Neuronal stem cell (in vitro differentiated cells): ENCODE results near the gene PPFIA1.
A peak's percentile ranks its signal among the peaks of the same experiment; 100 is the strongest.

Source experiments
- DNase-seq: peaks from one replicate; pipeline ENCODE4 v3.0.0-alpha.2; 2013; ENCODE audit warnings: low spot score
- H2AFZ ChIP-seq: one replicate; pipeline ENCODE4 v1.6.1; 2013; ENCODE audit warnings: mild to moderate bottlenecking, low read length, inconsistent platforms
- H2AK5ac ChIP-seq: 2 replicates; pipeline ENCODE4 v1.6.1; 2013; ENCODE audit warnings: low read depth, mild to moderate bottlenecking, inconsistent platforms, low read length, moderate library complexity, mixed read lengths
- H2BK120ac ChIP-seq: 2 replicates; pipeline ENCODE4 v1.6.1; 2013; ENCODE audit warnings: low read depth, mild to moderate bottlenecking, inconsistent platforms, low read length, moderate library complexity, mixed read lengths
- H2BK12ac ChIP-seq: one replicate; pipeline ENCODE4 v1.6.1; 2013; ENCODE audit warnings: low read length, inconsistent platforms
- H2BK15ac ChIP-seq: 2 replicates; pipeline ENCODE4 v1.6.1; 2013; ENCODE audit warnings: mild to moderate bottlenecking, low read length, inconsistent platforms, mixed read lengths
- H2BK5ac ChIP-seq: one replicate; pipeline ENCODE4 v1.6.1; 2013; ENCODE audit warnings: inconsistent platforms, mild to moderate bottlenecking, low read length, moderate library complexity
- H3K14ac ChIP-seq: one replicate; pipeline ENCODE4 v1.6.1; 2013; ENCODE audit warnings: low read length, inconsistent platforms
- H3K18ac ChIP-seq: 2 replicates; pipeline ENCODE4 v1.6.1; 2013; ENCODE audit warnings: low read length, inconsistent platforms
- H3K23ac ChIP-seq: 2 replicates; pipeline ENCODE4 v1.6.1; 2013; ENCODE audit warnings: low read depth, mild to moderate bottlenecking, mixed read lengths, low read length, inconsistent platforms; ENCODE audit not compliant: poor library complexity
- H3K27ac ChIP-seq: replicated peaks from 3 replicates; pipeline ENCODE4 v1.5.1; 2013; ENCODE audit warnings: low read length, inconsistent platforms
- H3K27me3 ChIP-seq, 3 experiments: 2 replicates each; pipeline ENCODE4 v1.6.1; 2013; ENCODE audit warnings: low read length in 3 of 3, mild to moderate bottlenecking in 2 of 3, inconsistent platforms in 1 of 3, low read depth in 1 of 3, mixed read lengths in 1 of 3, moderate library complexity in 1 of 3; ENCODE audit not compliant: control insufficient read depth in 3 of 3, insufficient read depth in 3 of 3
- H3K36me3 ChIP-seq, 2 donors: replicated peaks in 1 of 2; 2 replicates each; pipeline ENCODE4 v1.6.1; 2013; ENCODE audit warnings: low read length in 2 of 2; ENCODE audit not compliant: control insufficient read depth in 2 of 2, insufficient read depth in 2 of 2
- H3K4ac ChIP-seq: 2 replicates; pipeline ENCODE4 v1.6.1; 2013; ENCODE audit warnings: inconsistent platforms, mild to moderate bottlenecking, low read length, moderate library complexity
- H3K4me1 ChIP-seq, 2 donors: 1 replicate in 1 of 2; 2 replicates in 1 of 2; pipeline ENCODE4 v1.6.1; 2013; ENCODE audit warnings: low read length in 2 of 2, low read depth in 1 of 2; ENCODE audit not compliant: control insufficient read depth in 2 of 2, insufficient read depth in 1 of 2
- H3K4me2 ChIP-seq: one replicate; pipeline ENCODE4 v1.6.1; 2013; ENCODE audit warnings: mild to moderate bottlenecking, low read length, inconsistent platforms; ENCODE audit not compliant: insufficient read depth, poor library complexity, severe bottlenecking
- H3K4me3 ChIP-seq, 2 donors: 2 replicates each; pipeline ENCODE4 v1.5.1; 2013; ENCODE audit warnings: low read length in 2 of 2, mild to moderate bottlenecking in 2 of 2, inconsistent platforms in 1 of 2, moderate library complexity in 1 of 2
- H3K79me1 ChIP-seq: one replicate; pipeline ENCODE4 v1.6.1; 2013; ENCODE audit warnings: low read depth, mild to moderate bottlenecking, inconsistent platforms, low read length, moderate library complexity
- H3K9ac ChIP-seq: one replicate; pipeline ENCODE4 v1.6.1; 2013; ENCODE audit warnings: mild to moderate bottlenecking, low read depth, low read length, inconsistent platforms; ENCODE audit not compliant: poor library complexity
- H3K9me3 ChIP-seq, 2 donors: replicated peaks in 1 of 2; 2 replicates each; pipeline versions ENCODE3 to v1.6.1; 2013; ENCODE audit warnings: low read length in 2 of 2, mild to moderate bottlenecking in 2 of 2, inconsistent platforms in 1 of 2, low read depth in 1 of 2, mixed read lengths in 1 of 2, moderate library complexity in 1 of 2; ENCODE audit not compliant: control insufficient read depth in 2 of 2, insufficient read depth in 1 of 2
- H4K8ac ChIP-seq: one replicate; pipeline ENCODE4 v1.6.1; 2013; ENCODE audit warnings: low read depth, mild to moderate bottlenecking, inconsistent platforms, low read length, moderate library complexity
- H4K91ac ChIP-seq: one replicate; pipeline ENCODE4 v1.6.1; 2013; ENCODE audit warnings: low read length, low read depth, mild to moderate bottlenecking, inconsistent platforms; ENCODE audit not compliant: poor library complexity
- WGBS, 2 donors: extraction: QIAGEN DNeasy Blood & Tissue Kit; methylation state at CpG; one replicate each; pipeline ENCODE4 v1.1.7; 2013; ENCODE audit warnings: missing lambda C conversion rate in 2 of 2, mixed read lengths in 1 of 2; ENCODE audit not compliant: insufficient read length in 2 of 2, insufficient replicate concordance in 1 of 2; ENCODE audit errors: extremely low coverage in 2 of 2; 5-methylcytosine and 5-hydroxymethylcytosine counted together

Gene PPFIA1

DNA sequence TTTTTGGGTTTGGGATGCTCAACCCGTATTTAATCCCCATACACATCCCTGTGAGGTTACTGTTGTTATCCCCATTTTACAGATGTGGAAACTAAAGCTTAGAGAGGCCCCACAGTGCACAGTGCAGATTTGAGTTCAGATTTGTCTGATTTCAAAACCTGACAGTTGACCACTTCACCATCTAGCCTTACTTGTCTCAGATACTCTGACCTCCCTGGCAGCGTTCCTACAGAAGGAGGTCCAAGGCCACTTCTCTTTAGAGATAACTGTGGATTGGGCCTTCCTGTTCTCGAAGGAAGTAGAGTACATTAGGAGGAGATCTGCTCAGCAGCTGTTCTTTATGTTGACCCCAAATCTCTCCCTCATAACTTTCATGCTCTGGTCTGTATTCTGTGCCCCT lies 81.2 kb downstream of the PPFIA1 start:
- Histone ChIP-seq H3K4me2 (no peak overlapping the region), H4K8ac (no peak overlapping the region), H3K14ac (no peak overlapping the region), H2BK15ac (no peak overlapping the region), H4K91ac (no peak overlapping the region), H3K4me3 (no peak overlapping the region), H2AFZ (no peak overlapping the region), H3K18ac (no peak overlapping the region), H3K4me1 (no peaks in the 10 kb centered on the region), H2BK5ac (no peak overlapping the region), H3K27ac (no peak overlapping the region), H3K9me3 (no peaks in the 10 kb centered on the region), H3K36me3 (peaks cover 30 to 91% of the 10 kb centered on the region in 2 donors), H3K79me1 (peaks cover 1% of the 10 kb centered on the region), H3K4ac (no peak overlapping the region), H3K23ac (no peak overlapping the region), H2BK12ac (no peak overlapping the region), H2AK5ac (no peak overlapping the region), H3K9ac (no peak overlapping the region), H3K27me3 (no peaks in the 10 kb centered on the region), H2BK120ac (no peak overlapping the region)
- DNase-seq = no peak
- WGBS, 2 donors = no CpG with 5 or more reads among the region's 3 CpGs

DNA sequence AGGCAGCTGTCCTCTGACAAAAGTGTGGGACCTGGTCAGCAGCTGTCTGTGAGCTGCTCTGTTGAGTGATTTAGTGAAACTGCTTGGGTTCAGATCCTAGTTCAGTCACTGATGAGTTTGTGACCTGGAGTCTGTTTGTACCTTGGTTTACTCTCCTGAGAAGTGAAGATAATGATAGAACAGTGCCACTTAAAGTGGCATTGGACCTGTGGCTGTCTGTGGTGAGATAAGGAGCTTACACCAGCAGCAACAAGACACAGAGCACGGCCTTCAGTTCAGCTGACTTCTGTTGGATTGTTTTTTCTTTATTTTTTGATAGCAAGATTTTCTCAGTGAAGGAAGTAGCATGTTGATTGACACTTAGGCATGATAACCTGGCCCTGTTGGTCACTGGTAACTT lies 81.6 kb downstream of the PPFIA1 start:
- no peak overlapping the region for H3K4me2 ChIP-seq
- H4K8ac ChIP-seq = no peak overlapping the region
- no peak overlapping the region for H2AFZ ChIP-seq
- H3K14ac ChIP-seq = no peak overlapping the region
- H3K79me1 ChIP-seq = peaks cover 1% of the 10 kb centered on the region
- no peak overlapping the region for H3K23ac ChIP-seq
- no peak overlapping the region for H3K27ac ChIP-seq
- H2BK15ac ChIP-seq = no peak overlapping the region
- DNase-seq = no peak
- H3K36me3 ChIP-seq = peaks cover 33 to 91% of the 10 kb centered on the region in 2 donors
- H2BK120ac ChIP-seq = no peak overlapping the region
- H4K91ac ChIP-seq = no peak overlapping the region
- H3K4me3 ChIP-seq = no peak overlapping the region
- no peak overlapping the region for H3K18ac ChIP-seq
- no peak overlapping the region for H3K9ac ChIP-seq
- no peaks in the 10 kb centered on the region for H3K4me1 ChIP-seq
- H2BK5ac ChIP-seq = no peak overlapping the region
- H3K9me3 ChIP-seq = no peaks in the 10 kb centered on the region
- no peaks in the 10 kb centered on the region for H3K27me3 ChIP-seq
- no peak overlapping the region for H3K4ac ChIP-seq
- no peak overlapping the region for H2AK5ac ChIP-seq
- no peak overlapping the region for H2BK12ac ChIP-seq
- WGBS, 2 donors = no CpG with 5 or more reads among the region's 1 CpG

DNA sequence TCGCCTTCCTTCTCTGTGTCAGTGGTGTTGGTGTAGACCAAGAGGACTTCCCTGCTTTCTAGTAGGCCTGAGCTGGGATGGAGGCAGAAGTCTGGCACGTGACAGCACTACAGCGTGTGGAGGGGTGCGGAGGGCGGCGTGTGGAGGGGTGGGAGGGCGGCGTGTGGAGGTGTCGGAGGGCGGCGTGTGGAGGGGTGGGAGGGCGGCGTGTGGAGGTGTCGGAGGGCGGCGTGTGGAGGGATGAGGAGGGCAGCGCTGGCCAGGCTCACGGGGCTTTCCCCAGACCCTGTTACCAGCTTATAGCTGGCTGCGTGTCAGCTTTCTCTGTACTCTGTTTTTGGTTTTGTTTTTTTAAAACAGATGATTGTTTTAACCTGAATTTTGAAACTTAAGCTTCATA lies 82.1 kb downstream of the PPFIA1 start:
- no peak overlapping the region for H2BK12ac ChIP-seq
- no CpG with 5 or more reads among the region's 19 CpGs for WGBS, 2 donors
- no peak overlapping the region for H2AK5ac ChIP-seq
- H2AFZ ChIP-seq = no peak overlapping the region
- DNase-seq = no peak
- no peak overlapping the region for H2BK5ac ChIP-seq
- no peaks in the 10 kb centered on the region for H3K4me1 ChIP-seq
- peak overlapping the region; percentile 18 for H3K9ac ChIP-seq
- no peak overlapping the region for H2BK15ac ChIP-seq
- H3K9me3 ChIP-seq = no peaks in the 10 kb centered on the region
- no peak overlapping the region for H3K4me3 ChIP-seq
- H4K91ac ChIP-seq = no peak overlapping the region
- no peak overlapping the region for H3K23ac ChIP-seq
- H3K79me1 ChIP-seq = peaks cover 1% of the 10 kb centered on the region
- H2BK120ac ChIP-seq = no peak overlapping the region
- no peak overlapping the region for H3K4me2 ChIP-seq
- H3K4ac ChIP-seq = no peak overlapping the region
- peaks cover 33 to 90% of the 10 kb centered on the region in 2 donors for H3K36me3 ChIP-seq
- no peak overlapping the region for H3K14ac ChIP-seq
- no peak overlapping the region for H3K18ac ChIP-seq
- no peaks in the 10 kb centered on the region for H3K27me3 ChIP-seq
- H3K27ac ChIP-seq = no peak overlapping the region
- H4K8ac ChIP-seq = no peak overlapping the region

DNA sequence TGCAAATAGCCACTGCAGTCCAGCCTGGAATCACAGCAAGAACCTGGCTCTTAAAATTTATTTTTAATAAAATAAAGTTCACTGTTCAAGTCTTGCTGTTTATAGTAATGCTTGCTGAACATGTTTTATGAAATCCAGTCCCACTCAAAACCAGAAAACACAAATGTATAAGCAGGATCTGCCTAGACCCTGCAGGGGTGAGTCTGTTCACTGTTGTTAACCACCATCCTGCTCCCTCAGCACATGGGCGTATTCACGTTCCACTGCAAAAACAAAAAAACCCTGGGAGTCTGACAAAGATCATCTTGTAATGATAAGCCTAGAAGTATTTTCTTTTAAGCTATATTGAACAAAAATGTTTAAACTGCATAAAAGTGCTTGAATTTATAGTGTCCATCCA lies 82.8 kb downstream of the PPFIA1 start:
- Histone ChIP-seq H2BK5ac (no peak overlapping the region), H4K91ac (no peak overlapping the region), H2AK5ac (no peak overlapping the region), H2BK12ac (no peak overlapping the region), H3K9me3 (no peaks in the 10 kb centered on the region), H3K4me1 (no peaks in the 10 kb centered on the region), H3K4me2 (no peak overlapping the region), H3K4ac (no peak overlapping the region), H2BK120ac (no peak overlapping the region), H2AFZ (no peak overlapping the region), H3K18ac (no peak overlapping the region), H3K79me1 (peaks cover 1% of the 10 kb centered on the region), H4K8ac (no peak overlapping the region), H3K27me3 (no peaks in the 10 kb centered on the region), H3K23ac (no peak overlapping the region), H2BK15ac (no peak overlapping the region), H3K14ac (no peak overlapping the region), H3K9ac (no peak overlapping the region), H3K27ac (no peak overlapping the region), H3K4me3 (no peak overlapping the region), H3K36me3 (peaks cover 31 to 92% of the 10 kb centered on the region in 2 donors)
- DNase-seq = no peak
- no CpG with 5 or more reads among the region's 2 CpGs for WGBS, 2 donors
